ENCODE measurements around the gene PDCD2.
"Not testable (repeated sequence)": the region's sequence is repeated elsewhere in the genome, so short reads cannot be mapped to it uniquely, and the experiment has no call there.

The PDCD2 gene

DNA sequence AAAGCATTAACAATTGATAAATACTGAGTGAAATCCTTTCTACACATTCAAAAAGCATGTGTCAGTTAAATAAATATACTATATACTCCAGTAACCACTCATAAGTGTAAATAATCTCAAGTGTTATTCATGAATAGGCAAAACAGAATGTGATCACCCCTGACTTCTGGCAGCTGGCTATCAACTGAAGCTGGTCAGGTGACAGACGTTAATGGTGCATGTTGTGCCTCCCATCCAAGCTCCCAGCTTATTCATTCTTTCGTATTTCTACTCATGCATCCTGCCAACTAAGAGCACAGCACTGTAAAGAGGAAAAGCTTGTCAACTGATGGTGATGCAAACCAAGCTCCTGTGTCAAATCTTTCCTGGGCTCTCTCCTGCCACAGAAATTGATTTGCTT lies 39.0 kb downstream of the PDCD2 start:
- DNase-seq (ENCODE audit: low spot score) = no peak

DNA sequence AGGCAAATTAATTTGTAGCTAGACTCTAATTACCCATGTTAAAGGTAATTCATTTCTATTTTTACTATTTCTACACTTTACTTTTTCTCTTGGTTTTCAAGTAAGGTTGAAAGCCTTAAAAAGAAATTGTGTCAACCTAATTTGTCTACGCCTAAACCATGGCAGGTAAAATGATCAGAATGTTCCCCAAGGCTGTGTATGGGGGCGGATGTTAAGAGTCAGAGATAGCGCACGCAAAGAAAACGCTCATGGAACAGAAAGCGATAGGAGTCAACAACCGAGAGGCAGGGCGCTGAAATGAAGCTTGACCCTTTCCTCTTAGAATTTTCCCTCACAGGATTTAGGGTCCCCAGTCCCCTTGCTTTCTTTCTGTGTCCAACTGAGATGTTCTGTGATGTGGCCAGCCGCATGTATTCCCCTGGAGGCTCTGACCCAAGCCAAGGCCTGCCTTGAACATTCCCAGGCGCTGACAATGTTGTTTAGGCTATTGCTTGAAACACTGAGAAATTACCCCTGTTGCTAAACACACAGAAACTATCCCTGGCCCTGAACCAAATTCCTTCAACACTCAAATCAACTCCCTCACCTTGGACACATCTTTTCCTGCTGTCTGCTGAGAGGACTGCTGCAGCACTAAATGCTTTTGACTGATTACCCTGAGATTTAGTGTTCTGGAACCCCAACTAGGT lies 42.3 kb downstream of the PDCD2 start:
- DNase-seq (ENCODE audit: low spot score) = no peak

DNA sequence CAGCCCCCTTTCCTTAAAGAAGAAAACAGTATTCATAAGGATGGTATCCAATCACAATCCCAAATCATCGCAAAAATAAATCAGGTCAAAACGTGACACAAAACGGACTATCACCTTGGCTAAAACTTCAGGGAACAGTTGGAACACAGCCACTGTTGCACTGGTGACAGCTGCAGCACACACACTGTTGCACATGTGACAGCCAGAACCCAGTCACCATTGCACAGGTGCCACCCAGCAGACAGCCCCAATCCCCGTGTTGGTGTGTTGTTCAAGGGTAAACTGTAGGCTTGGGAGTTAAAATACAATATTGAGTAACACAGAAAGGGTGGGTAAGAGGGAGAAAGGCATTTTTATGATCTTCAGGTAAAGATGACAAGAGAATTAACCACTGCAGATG lies 47.1 kb downstream of the PDCD2 start:
- no peak for DNase-seq (ENCODE audit: low spot score)

GRCh38 chr6:170536671-170537070 lies 47.8 kb downstream of the PDCD2 start:
- no peak for DNase-seq (ENCODE audit: low spot score)

- DNase-seq (ENCODE audit: low spot score) = no peak
Measured at GRCh38 chr6:170535004-170535403, 49.4 kb downstream of the PDCD2 start.

GRCh38 chr6:170533792-170534191 lies 50.6 kb downstream of the PDCD2 start:
- no peak for DNase-seq (ENCODE audit: low spot score)

DNA sequence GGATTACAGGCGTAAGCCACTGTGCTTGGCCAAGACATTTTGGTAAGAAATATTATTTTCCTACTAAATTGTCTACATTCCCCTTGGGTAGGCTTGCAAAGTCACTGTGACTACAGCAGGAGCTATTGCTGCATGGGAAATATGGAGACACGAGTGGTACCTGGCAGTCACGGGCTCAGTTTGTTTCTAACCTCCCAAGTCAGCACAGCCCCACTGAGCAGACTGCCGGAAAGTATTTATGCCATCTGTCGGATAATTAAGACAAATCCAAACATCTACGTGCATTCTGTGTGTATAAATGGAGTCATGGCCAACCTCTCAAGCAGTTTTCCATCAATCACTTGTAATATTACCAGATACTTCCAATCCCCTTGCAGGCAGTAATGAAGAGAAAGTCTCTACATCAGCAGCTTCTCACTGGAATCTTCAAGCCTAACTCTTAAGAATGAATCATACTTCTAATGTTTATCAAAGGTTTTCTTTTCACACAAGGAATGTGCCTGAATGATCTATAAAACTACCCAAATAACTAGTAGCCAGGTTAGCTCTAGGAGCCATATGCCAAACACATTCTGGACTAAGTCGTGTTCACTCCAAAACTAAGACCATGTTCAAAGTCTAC lies 51.5 kb downstream of the PDCD2 start:
- DNase-seq (ENCODE audit: low spot score) = no peak

DNA sequence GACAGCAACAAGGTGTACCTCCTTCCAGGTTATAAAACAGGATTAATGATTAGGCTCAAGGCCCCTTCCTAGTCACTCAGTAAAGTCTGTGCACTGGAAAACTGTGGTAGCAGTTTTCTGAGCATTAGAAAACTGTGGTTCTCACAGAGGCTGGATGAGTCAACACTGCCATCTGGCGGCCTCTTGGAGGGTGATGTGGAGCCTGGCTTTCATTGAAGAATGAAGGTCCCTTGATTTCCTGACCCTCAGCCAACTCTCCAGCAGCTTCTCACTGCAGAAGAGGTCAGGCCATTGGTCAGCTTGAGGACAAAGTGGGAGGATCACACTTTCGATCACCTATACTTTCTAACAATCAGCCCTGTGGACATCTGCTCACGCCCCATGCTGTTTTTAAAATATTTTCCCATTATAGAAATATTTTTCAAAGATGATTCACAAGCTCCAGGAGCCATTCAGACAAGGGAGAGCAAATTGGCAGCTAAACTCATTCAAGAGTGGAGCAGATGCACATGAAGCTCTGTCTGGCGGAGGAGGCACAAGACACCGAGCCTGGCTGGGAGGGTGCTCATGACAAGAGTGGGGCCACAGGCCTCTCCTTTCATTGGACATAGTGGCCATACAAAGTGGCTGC lies 54.5 kb downstream of the PDCD2 start:
- DNase-seq (ENCODE audit: low spot score) = peak; percentile 50

GRCh38 chr6:170527995-170528394 lies 56.4 kb downstream of the PDCD2 start:
- DNase-seq (ENCODE audit: low spot score) = not testable (repeated sequence)

GRCh38 chr6:170525795-170526194 lies 58.6 kb downstream of the PDCD2 start:
- DNase-seq (ENCODE audit: low spot score) = no peak

Measured in SW480 (cell line).